K562 treated with DMSO at 1 percent for 48 hours (cell line): Measurements from ENCODE around the gene NMT1. TPM values are rescaled to one million over a fixed set of nuclear protein-coding genes. Genes with fewer than 3 reads are reported as not detected.

ENCODE experiments used
- total RNA-seq: library from RNA; unstranded; fragments of 300-600 nt; gene quantifications from 2 replicates; pipeline ENCODE4 v1.2.3, GENCODE V29; 2022; ENCODE audit warnings: low replicate concordance; ENCODE audit errors: extremely low read depth

Gene NMT1
- 72.9 TPM in 1 of 2 replicates, not detected in the other for total RNA-seq

GRCh38 chr17:45060797-45061605, at the start of gene NMT1:
Gene NMT1 (plus strand): TSS chr17:45061317. CDS start chr17:45061330, 13 bp downstream.

GRCh38 chr17:45051060-45051719, 9.9 kb upstream of the NMT1 start, which contains the start of gene DCAKD:
Gene DCAKD (minus strand): TSS chr17:45051632. CDS start chr17:45034885, 16,747 bp downstream.

GRCh38 chr17:45132320-45132571, 71.1 kb downstream of the NMT1 start, which contains the start of gene PLCD3:
Gene PLCD3 (minus strand): TSS chr17:45132515. CDS start chr17:45132410, 105 bp downstream.

GRCh38 chr17:45135192-45135977, 74.3 kb downstream of the NMT1 start, which contains the start of gene ACBD4:
Gene ACBD4 (plus strand): TSS chr17:45135687. CDS start chr17:45136145, 458 bp downstream.

GRCh38 chr17:45148183-45149036, 87.3 kb downstream of the NMT1 start, which contains the start of gene HEXIM1:
Gene HEXIM1 (plus strand): TSS chr17:45148475. CDS start chr17:45149191, 716 bp downstream.

Other genes with a start within 250 kb of the NMT1 start
- not detected in 2 replicates for gene GJC1, start 231.0 kb upstream of the NMT1 start, total RNA-seq
- not detected in 2 replicates for gene HIGD1B, start 213.4 kb upstream of the NMT1 start, total RNA-seq
- gene EFTUD2, start 161.9 kb upstream of the NMT1 start, total RNA-seq = not detected in 2 replicates
- gene GFAP, start 145.8 kb upstream of the NMT1 start, total RNA-seq = not detected in 2 replicates
- not detected in 2 replicates for gene KIF18B, start 113.5 kb upstream of the NMT1 start, total RNA-seq
- gene C1QL1, start 93.0 kb upstream of the NMT1 start, total RNA-seq = not detected in 2 replicates
- not detected in 2 replicates for gene DCAKD, start 9.7 kb upstream of the NMT1 start, total RNA-seq
- gene PLCD3, start 71.2 kb downstream of the NMT1 start, total RNA-seq = not detected in 2 replicates
- gene ACBD4, start 74.4 kb downstream of the NMT1 start, total RNA-seq = not detected in 2 replicates
- gene HEXIM1, start 87.2 kb downstream of the NMT1 start, total RNA-seq = not detected in 2 replicates
- gene HEXIM2, start 100.6 kb downstream of the NMT1 start, total RNA-seq = not detected in 2 replicates
- gene FMNL1, start 160.6 kb downstream of the NMT1 start, total RNA-seq = not detected in 2 replicates
- gene SPATA32, start 200.8 kb downstream of the NMT1 start, total RNA-seq = not detected in 2 replicates